GM18502 (cell line): ENCODE results near the gene TSPAN3.

ENCODE experiments used
- ATAC-seq: cut with Tn5 transposase; IDR thresholded peaks from one replicate; pipeline ENCODE4 v1.9.1; 2021; ENCODE audit warnings: mild to moderate bottlenecking; ENCODE audit not compliant: unreplicated experiment, poor library complexity

TSPAN3 gene

DNA sequence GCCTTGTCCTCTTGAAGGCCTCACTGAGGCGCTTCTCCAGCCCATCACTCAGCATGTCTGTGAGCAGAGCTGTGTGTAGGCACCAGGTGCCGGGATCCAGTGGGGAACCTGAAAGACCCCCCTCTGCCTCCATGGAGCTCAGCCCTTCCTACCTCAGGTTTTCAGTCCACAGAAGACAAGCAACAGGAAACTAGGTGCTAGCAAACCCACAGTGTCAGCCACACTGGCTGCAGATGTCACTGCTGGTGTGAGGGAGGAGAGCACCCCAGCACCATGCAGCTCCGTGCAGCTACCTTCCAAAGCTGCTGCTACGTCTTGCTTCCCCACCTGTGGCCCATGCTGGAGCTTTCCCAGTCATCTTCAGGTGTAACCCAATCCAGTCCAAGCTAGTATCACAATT, 58.0 kb downstream of the TSPAN3 start:
- no peak for ATAC-seq

DNA sequence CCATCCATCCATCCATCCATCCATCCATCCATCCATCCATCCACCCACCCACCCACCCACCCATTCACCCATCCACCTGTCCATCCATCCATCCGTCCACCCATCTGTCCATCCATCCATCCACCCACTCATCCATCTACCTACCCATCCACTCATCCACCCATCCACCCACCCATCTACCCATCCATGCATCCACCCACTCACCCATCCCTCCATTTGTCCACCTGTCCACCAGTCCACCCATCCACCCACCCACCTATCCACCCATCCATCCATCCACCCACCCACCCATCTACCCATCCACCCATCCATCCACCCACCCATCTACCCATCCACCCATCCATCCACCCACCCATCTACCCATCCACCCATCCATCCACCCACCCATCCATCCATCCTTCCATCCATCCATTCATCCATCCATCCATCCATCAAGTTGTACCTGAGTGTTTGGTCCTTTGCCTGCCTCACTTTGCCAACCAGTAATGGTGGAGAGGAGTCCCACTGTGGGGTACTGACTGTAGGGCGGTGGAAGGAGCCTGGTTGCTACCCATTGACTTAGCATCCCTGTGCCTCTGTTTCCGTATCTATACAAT, 58.7 kb downstream of the TSPAN3 start:
- ATAC-seq: no peak

GRCh38 chr15:77010857-77011256, 60.1 kb downstream of the TSPAN3 start:
- ATAC-seq: no peak

DNA sequence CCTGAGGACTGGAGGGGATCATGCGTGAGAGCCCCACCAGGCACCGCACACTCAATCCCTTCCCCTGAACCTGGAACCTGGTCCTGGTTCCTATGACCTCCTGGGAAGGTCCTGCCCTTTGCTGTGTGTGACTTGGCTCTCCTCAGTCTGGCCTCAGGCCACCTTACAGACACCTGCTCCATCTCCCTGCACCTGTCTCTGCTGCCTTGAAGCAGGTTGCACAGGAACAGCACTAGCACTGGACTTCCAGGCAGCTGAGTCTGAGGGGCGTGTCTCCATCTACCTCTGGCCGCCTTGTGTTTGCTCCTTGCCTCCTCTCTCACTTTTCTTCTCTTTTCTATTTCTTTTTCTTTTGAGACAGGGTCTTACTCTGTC, 60.6 kb downstream of the TSPAN3 start:
- no peak for ATAC-seq

DNA sequence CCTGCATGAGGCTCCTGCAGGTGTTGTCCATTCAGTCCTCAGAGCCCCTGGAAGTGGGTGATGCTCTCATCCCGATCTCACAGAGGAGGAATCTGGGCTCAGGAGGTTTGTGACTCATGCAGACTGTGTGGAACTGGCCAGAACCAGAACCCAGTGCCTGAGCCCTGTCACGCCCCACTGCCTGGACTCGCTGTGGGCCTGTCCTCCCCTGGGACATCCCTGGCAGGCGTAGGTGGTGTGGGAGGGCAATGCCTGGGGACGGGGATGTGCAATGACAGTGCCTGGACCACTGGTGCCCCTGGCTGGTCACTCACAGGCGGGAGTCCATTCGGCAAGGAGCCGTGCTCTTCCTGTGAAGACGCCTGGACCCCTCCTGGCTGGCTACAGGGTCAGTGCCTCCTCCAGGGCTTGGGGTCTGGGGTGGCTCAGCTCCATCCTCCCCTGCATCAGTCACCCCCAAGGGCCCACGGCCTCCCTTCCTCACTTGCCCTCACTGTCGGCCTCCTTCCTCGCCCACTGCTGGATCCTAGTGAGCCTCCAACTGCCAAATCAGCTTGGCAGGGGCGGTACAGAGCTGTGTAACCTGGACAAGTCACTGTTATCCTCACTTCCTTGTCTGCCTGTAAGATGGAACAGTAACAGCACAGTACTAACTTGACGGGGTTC, 61.1 kb downstream of the TSPAN3 start:
- ATAC-seq: no peak

DNA sequence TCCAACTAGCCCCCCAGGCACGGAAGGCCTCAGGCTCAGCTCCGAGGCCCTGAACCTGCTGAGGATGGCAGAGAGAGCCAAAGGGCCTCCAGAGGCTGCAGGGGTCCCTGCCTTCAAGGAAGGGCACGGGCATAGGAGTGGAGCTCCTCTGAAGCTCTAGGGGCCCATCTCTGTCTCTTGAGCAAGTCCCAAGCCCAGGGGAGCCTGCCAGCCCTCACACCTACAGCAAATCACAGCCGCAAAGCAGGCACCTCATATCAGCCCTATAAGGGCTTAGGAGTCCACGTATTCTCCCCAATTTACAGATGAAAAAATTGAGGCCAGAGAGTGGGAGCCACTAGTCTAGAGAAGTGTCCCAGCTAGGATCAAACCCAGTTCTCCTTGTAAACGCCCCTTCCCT, 61.7 kb downstream of the TSPAN3 start:
- no peak for ATAC-seq

DNA sequence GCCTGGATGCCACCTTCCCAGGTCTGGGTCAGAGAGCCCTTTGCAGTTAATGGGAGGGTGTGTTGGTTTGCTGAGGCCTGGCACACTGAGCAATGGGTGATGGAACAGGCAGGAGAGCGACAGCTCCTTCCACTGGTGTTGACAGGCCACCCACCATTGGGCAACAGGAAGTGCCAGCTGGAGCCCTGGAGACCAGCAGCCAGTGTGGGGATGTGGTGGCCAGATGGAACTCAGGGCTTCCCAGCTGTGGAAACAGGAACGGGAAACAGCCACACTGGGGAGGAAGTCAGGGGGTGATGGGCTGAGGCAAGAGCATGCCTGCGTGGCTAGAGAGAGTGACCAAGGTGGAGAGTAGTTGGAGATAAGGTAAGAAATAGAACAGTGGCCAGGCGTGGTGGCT, 66.7 kb downstream of the TSPAN3 start:
- no peak for ATAC-seq

GRCh38 chr15:77002954-77003912, 67.7 kb downstream of the TSPAN3 start:
- ATAC-seq: peak; percentile 81

GRCh38 chr15:77002436-77002835, 68.5 kb downstream of the TSPAN3 start:
- ATAC-seq: no peak

DNA sequence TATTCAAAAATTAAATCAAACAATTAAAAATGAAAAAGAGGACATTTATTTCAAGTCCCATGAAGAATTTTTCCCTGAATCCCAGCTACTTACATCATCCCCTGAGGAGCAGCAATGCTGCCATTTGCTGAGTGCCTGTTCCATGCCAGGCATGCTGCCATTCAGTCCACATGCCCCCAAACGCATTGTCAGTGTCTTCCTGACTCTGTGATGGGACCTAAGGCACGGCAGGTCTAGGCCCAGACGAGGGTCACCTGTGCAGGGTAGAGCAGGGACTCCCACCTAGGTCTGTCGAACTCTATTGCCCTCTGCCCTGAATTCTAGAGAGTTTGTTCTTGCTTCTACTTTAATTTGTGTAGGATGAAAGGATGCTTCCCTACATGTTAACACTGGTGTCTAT, 68.9 kb downstream of the TSPAN3 start:
- ATAC-seq: no peak

DNA sequence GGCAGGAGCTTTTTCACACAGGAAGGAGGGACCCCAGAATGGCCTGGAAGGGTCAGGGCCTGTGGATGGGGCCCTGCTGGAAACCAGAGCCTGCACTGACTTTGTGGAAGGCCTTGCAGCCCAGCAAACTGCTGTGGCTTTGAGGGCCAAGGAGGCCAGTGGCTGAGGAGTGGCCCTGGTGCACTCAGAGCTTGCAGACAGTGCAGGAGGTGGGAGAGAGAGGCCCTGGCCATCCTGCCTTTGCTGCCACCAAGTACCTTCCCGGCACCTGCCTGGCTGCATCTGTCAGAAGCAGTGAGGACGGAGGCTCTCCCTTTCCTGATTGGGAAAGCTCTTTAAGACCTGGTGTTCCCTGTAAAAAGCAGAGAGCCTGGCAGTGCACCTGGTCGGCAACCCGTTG, 69.6 kb downstream of the TSPAN3 start:
- ATAC-seq: no peak

DNA sequence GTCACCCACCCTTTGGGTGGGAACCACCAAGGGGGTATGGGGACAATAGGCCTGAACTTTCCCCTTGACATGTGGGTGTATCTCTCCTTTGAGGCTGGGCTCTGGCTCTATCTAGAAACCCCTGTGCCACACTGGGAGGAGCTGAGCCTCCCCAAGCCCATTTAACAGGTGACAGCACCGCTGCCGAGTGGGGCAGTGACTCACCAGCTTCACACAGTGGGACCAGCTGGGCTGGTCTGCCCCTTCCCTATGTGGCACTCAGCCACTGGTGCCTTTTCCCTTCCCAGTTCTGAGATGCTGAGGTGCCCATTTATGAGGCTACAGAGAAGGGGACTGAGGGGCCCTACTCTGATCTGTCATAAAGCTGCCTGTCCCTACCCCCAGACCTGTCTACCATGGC, 70.9 kb downstream of the TSPAN3 start:
- no peak for ATAC-seq

DNA sequence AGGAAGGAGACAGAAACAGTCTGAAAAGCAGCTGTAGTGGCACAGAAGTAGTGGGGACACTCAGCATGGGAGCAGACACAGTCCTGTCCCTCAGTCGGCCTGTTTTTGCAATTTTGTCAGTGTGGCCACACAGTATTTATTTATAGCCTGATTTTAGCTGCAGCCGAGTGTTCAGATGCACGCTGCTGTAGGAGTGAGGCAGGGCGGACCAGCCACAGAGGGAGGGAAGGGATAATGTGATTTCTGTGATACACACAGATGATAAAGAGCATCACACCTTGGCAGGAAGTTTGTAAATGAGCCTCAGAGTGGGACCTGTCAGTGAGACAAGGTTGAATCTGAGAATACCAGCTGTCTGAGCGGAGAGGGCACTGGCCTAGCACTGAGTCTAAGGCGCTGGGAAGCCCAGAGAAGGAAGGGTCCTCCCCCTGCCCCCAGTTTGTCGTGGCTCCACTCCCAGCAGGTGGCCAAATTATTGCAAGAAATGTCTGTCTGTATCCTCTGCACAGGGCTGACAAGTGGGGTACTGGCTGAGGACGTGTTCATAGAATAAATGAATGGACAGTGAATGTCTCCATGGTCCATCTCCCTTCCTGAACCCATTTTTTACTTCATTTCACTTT, 72.1 kb downstream of the TSPAN3 start:
- ATAC-seq: no peak

- no peak for ATAC-seq
These were observed 74.1 kb downstream of the TSPAN3 start for GRCh38 chr15:76996526-76997401.

DNA sequence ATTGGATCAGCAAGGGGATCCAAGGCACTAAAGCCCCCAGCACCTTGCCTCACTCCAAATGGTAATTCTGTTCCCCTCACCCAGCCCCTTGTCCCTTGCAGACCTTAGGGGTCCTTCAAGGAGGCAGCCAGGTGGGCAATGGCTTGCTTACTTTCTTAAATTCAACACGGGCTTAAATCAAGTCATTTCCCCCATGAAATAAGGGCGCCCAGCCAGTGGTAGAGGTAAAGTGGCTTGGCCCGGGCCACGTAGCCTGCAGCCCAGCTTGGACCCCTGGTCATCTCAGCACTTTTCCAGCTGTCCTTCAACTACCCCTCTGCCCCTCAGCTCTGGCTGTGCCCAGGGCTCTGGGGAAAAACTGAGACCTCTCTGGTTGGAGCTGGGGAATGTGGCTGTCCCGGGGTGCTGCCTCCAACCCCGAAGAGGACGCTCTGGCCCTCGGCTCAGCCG, 74.8 kb downstream of the TSPAN3 start:
- ATAC-seq: no peak

- ATAC-seq: peak; percentile 60
These were observed 75.7 kb downstream of the TSPAN3 start, which contains the start of gene PSTPIP1 for GRCh38 chr15:76994971-76995945. PSTPIP1 (plus strand) TSS chr15:76995126; CDS start chr15:76995574, 448 bp downstream.

- no peak for ATAC-seq
These were observed 76.4 kb downstream of the TSPAN3 start for GRCh38 chr15:76994496-76994895.

DNA sequence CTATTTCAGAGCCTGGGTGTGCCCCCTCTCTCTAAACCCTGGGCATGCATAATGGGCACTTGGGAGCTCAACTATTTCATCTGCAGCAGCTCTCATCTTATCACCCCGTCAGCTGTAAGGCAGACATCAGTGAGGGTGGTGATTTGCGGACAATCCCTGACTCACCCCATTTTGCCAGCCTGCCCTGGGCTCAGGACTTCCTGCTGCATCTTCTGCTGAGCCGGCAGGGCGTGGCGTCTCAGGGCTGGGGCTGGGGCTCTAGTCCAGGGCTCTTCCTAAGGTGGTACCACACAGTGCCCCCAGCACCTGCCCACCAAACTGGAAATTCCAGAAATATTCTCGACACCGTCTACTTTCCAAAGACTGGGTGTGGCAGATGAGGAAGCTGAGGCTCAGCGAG, 76.9 kb downstream of the TSPAN3 start:
- no peak for ATAC-seq
